HG03558 (cell line): ENCODE results near the gene PTPRM.

Source experiments
- ATAC-seq: cut with Tn5 transposase; IDR thresholded peaks from one replicate; pipeline ENCODE4 v1.9.1; 2021; ENCODE audit warnings: moderate number of reproducible peaks; ENCODE audit not compliant: unreplicated experiment; ENCODE audit errors: extremely low read depth

PTPRM gene

DNA sequence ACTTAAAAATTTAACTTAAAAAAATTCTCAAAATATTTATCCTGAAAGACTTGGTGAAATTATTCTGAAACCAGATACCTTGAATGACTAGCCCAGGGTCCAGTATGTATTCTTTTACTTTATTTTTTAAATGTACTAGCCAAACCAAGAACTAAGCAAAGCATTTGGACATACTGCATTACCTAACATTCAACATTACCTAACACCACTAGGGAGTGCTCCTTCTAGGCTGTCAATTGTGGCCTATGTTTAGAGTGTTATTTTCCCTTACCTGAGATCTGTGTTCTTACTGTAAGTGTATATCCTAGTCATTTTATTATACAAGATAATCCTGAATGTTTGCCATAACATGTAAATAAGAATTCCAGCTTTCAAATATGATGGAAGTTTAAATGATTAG is 496.6 kb downstream of the PTPRM start:
- no peak for ATAC-seq

DNA sequence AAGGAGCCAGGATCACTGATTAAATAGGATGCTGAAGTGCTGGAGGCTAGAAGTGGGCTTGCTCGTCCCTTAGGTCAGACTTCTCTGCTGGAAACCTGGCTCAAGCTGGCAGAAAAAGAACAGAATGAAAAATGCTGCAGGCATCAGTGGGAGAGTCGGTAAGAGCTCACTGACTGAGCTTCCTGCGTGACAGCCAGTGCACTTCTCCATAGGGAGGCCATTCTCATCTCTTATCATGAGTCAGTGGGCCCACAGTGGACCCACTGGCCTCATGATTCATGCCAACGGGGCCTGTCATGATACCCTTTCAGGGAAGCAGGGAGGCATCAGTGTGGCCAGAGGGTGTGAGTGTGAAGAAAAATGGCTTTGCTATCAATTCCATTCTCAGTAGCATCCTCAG is 498.2 kb downstream of the PTPRM start:
- no peak for ATAC-seq

- no peak for ATAC-seq
Observed at GRCh38 chr18:8065773-8066172, 498.7 kb downstream of the PTPRM start.

DNA sequence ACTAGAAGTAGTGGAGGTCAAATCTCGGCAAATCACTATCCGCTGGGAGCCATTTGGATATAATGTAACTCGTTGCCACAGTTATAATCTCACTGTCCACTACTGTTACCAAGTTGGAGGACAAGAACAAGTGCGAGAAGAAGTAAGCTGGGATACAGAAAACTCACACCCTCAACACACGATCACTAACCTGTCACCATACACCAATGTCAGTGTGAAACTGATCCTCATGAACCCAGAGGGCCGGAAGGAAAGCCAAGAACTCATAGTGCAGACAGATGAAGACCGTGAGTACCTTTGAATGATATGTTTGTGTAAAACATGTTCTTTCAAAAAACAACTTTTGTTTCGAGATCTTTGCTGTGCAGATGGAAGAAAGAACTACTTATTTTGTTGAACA is 502.6 kb downstream of the PTPRM start:
- no peak for ATAC-seq

GRCh38 chr18:8073167-8073566 is 506.1 kb downstream of the PTPRM start:
- no peak for ATAC-seq

GRCh38 chr18:8080092-8080491 is 513.0 kb downstream of the PTPRM start:
- no peak for ATAC-seq

DNA sequence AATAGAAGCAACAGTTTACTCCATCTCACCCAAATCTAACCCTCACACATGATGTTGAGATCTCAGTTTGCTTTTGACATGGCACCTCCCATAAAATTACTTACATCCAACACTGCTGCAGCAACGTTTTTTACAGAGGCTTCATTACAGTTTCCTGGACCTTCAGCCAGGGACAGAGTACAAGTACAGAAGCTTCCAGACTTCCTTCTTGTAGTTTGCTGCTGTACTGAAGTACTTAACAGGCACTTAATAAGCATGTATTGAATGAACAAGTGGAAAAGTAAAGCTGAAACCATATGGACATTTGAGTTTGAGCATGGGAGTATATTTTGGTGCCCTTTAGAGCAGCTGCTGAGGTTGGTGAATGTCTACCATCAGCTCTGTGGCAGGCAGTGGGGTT is 514.2 kb downstream of the PTPRM start:
- no peak for ATAC-seq

DNA sequence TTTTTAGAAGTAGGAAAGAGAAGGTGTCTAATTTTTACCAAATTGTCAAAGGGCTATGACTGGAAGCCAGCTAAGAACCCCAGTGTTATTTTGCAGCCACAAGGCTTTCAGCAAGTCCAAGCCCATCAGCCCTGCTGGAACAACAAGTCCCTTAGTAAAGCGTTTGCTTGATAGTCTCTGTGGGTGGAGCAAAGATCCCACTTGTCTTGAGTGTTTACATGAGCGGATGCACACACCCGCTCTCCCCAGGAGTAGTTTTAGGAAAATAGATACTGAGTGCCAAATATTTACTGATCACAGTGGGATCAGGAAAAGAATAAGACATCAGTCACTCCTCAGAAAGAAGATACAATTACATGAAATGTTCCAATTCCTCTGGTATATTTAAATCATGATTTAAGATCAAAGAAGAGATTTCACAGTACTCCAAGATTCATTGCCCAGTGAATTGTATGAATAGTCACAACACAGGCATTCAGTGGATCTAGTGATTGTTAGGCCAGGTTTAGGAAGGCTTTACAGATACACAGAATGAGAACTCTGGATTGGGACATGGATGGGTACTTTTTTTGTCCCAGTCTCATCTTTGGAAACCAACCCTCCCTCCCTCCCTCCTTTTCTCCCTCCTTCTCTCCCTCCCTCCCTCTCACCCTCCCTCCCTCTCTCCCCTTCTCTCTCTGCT is 514.9 kb downstream of the PTPRM start:
- ATAC-seq = no peak

DNA sequence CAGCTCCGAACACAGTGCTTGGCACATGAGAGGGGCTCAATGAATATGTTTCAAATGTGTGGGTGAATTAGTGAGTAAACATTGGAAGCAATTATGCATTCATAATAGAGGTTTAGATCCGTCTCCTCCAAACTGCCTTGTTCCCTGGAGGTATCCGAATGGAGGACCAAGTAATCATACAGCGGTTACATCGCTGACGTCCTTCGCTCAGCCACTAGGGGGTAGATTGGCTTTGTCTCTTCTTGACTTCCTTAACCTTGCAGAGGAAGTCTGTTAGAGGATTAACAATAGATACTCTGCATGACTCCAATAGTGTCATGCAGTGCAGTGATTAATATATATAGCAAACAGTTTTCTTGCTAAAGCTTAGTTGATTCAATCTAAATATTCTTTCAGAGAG is 517.0 kb downstream of the PTPRM start:
- no peak for ATAC-seq

DNA sequence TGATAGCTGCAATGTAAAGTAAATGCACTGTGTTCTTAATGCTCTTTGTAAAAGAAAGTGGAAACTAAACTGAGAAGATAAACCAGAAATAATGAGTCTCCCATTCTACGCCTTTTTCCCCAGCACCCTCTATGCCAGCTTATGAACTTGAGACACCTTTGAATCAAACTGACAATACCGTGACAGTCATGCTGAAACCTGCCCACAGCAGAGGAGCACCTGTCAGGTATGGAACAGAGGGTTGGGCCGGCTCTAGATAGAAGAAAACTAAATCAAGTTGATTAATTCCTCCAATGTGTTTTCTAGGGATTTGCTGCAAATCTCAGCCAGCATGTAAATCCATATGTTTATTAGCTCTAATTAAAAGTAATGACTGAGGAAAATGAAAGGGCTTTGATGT is 521.5 kb downstream of the PTPRM start:
- no peak for ATAC-seq

- no peak for ATAC-seq
Observed at GRCh38 chr18:8091035-8091434, 523.9 kb downstream of the PTPRM start.

DNA sequence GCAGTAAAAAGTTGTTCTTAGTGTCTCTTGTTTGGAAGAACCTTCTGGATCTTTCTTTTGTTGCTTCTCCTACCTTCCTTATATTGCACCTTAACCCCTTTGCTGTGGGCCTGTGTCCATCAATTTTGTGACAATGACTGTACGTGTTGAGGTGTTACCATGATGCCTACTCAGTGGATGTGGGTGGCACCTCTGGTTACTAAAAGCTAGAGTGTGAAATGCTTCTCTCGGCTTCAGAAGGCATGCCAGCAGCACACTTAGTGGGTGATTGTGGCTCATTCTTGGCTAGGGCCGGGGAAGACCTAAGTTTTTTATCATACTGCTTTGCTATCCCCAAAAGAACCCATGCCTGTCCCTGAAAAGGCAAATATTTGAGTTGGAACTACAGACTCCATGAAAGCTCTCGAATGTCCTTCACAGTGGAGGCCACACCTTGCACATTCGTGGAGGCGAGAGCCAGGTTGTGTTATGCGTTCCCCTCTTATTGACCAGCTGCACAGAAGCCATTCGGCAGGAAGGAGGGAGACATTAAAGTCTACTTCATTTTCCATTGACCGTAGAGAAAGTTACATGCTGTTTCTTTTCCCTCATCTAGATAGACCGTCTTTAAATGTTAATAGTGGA is 528.9 kb downstream of the PTPRM start:
- no peak for ATAC-seq

DNA sequence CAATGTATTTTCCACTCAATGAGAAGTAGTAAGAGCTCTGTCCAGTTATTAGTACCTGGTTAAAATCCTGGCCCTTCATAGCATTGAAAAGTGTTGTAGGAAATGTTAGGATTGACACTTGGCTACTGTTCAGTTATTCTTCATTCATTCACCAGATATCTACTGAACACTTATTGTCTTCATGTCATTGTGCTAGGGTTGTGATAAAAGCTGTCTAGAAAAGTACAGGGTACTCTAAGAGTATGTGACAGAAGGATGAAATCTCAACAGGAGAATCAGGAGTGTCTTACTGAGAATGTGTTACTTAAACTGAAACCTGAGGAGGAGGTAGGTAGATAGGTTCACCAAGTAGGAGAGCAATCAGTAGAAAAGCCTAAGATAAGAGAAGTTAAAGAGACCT is 530.3 kb downstream of the PTPRM start:
- ATAC-seq = no peak

- no peak for ATAC-seq
Observed at GRCh38 chr18:8097927-8098326, 530.8 kb downstream of the PTPRM start.

DNA sequence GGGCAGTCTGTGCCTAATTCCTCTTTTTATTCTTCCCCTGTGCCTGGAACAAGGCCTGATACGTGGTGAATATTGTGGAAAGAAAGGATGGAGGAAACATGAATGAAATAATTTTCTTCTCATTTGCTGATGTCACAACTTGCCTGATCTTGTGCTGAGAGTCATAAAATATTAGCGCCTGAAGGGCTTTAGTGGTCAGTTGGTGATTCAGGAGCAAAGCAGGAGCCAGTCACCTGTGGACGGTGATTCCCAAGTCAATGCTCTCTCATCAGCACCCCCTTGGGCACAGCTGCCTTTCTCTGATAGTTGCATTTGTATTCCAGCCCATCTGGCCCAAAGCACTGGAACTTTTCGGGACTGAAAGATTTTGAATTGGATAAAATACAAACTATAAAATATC is 539.5 kb downstream of the PTPRM start:
- no peak for ATAC-seq

DNA sequence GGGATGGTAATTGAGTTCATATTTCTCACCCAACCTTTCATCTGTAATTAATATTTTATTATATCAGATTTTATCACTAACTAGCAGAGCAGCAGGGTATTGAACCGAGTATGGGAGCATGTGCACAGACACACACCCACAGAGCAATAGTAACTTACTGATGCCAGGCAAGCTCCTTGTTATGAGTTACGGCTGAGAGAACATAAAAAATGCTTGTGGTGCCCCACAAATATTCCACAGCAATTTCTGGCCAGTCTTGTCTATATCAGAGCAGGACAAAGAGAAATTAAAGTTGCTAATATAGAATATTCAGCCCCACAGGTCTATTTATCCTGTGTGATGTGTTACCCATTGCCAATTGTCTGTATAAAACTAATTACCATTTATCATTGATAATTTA is 540.3 kb downstream of the PTPRM start:
- ATAC-seq = no peak

DNA sequence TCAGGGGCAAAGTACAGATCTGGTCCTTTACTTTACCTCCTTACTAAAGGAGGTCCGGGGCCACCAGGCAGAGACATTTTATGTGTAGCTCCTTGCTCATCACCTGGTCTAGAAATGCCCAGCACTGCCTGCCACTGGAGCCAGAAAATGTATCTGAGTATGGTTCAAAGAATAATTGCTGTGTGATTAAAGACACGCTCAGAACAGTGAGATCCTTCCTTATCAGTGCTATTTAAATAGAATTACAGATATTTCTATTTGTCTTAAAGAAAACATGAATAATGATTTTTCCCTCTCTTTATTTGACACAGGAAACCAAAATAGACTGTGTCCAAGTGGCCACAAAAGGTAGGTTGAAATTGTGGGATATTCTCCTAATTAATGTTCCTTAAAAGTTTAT is 547.4 kb downstream of the PTPRM start:
- no peak for ATAC-seq

DNA sequence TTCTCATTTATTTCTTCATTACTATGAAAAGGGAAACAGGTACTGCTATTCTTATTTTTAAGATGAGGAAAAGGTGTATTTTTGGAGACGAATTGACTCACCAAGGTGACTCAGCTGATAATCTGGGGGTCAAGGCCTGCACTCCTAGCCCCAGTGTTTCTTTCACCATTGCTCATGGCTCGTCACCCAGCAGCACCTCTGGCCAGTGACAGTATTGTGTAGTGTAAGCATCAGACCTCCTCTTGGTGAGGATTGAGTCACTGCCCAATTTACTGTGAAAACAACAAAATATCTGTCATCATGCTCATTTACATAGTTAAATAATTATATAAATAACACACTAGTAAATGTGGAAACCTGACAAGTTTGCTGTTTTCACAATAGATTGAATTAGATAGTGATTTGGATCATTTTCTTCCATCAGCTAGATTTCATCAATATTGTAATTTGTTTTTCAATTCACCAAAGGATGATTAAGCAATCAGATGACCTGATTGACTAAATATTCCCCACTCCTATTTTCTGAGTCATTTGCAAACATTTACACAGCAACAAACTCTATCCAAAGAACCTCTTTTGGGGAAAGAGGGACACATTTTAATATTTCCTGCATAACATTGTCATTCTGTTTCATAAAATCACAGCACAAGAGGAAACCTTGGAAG is 549.4 kb downstream of the PTPRM start:
- no peak for ATAC-seq

DNA sequence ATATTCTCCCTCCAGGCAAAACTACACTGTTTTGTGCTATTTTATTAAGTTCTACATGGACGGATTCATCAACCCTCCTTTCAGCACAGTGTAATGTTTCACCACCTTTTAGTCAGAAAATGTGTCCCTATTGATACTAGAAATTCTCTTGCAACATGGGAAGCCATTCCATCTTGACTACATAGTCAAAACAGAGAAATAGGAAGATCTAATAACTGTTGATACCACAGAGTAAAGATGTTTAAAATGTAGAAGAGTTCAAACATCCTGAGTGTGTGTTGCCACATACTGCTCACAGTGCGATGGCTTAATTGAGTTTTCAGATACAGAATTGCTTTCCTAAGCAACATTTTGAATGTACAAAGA is 549.9 kb downstream of the PTPRM start:
- ATAC-seq = no peak

GRCh38 chr18:8121101-8121500 is 554.0 kb downstream of the PTPRM start:
- ATAC-seq = no peak

DNA sequence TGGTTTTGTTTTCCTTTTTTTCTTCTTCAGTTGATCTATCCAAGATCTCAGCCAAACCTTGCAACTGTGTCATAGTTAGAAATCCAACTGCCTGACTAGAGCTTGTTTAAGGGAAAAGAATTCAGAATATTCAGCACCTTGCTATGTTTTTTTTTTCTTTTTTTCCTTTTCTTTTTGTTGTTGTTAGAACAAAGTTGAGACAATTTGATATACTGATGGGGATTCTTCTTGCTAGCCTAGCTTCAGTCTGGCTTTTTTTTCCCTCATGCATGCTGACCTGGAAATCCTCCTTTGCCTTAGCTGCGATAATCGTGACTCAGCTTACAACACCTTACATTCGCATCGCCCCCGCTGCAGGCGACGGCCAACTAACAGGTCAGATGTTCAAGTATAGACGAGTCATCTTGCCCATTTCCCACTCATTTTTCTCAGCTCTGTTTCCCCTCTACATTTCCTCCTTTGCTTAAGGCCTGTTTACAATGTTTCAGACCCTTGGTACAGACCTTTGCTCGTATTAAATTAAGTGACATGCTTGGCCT is 554.9 kb downstream of the PTPRM start:
- ATAC-seq = no peak
